GM23248 (cell line): ENCODE measurements around the gene IFIT1. TPM values are rescaled to one million over a fixed set of nuclear protein-coding genes. Genes with fewer than 3 reads are reported as not detected.

ENCODE experiments used
- DNase-seq: peaks from one replicate; pipeline ENCODE4 v3.0.0-alpha.2; 2015
- H2AFZ ChIP-seq: fragments of 200-600 bp; sonication (generic); 2 replicates; pipeline ENCODE4 v1.6.1; 2016; ENCODE audit warnings: antibody characterized with exemption
- H3F3A ChIP-seq: fragments of 200-600 bp; sonication (generic); 2 replicates; pipeline ENCODE4 v1.6.1; 2016; ENCODE audit warnings: mild to moderate bottlenecking, antibody characterized with exemption, mixed run types; ENCODE audit not compliant: insufficient read depth
- H3K27ac ChIP-seq: fragments of 200-600 bp; sonication (generic); 2 replicates; pipeline ENCODE4 v1.5.1; 2016; ENCODE audit warnings: mild to moderate bottlenecking
- H3K27me3 ChIP-seq: fragments of 200-600 bp; sonication (generic); replicated peaks from 2 replicates; pipeline ENCODE4 v1.6.1; 2016; ENCODE audit warnings: mild to moderate bottlenecking; ENCODE audit not compliant: insufficient read depth
- H3K36me3 ChIP-seq: fragments of 200-600 bp; sonication (generic); 2 replicates; pipeline ENCODE4 v1.6.1; 2016; ENCODE audit warnings: low read depth, mild to moderate bottlenecking
- H3K4me1 ChIP-seq: fragments of 200-600 bp; sonication (generic); 2 replicates; pipeline ENCODE4 v1.6.1; 2016; ENCODE audit warnings: mild to moderate bottlenecking; ENCODE audit not compliant: insufficient read depth
- H3K4me2 ChIP-seq: fragments of 200-600 bp; sonication (generic); one replicate; pipeline ENCODE4 v1.6.1; 2016; ENCODE audit warnings: mild to moderate bottlenecking; ENCODE audit not compliant: unreplicated experiment
- H3K4me3 ChIP-seq: fragments of 200-600 bp; sonication (generic); 2 replicates; pipeline ENCODE4 v1.5.1; 2016; ENCODE audit warnings: mild to moderate bottlenecking
- H3K79me2 ChIP-seq: fragments of 200-600 bp; sonication (generic); 2 replicates; pipeline ENCODE4 v1.6.1; 2016; ENCODE audit warnings: mild to moderate bottlenecking; ENCODE audit not compliant: insufficient read depth
- H3K9ac ChIP-seq: fragments of 200-600 bp; sonication (generic); 2 replicates; pipeline ENCODE4 v1.6.1; 2016; ENCODE audit warnings: mild to moderate bottlenecking
- H3K9me2 ChIP-seq: fragments of 200-600 bp; sonication (generic); 2 replicates; pipeline ENCODE4 v1.6.1; 2016; ENCODE audit warnings: mixed run types, mild to moderate bottlenecking, moderate library complexity; ENCODE audit not compliant: insufficient read depth
- H3K9me3 ChIP-seq: fragments of 200-600 bp; sonication (generic); one replicate; pipeline ENCODE4 v1.6.1; 2017; ENCODE audit warnings: low read depth
- H4K20me1 ChIP-seq: fragments of 200-600 bp; sonication (generic); 2 replicates; pipeline ENCODE4 v1.6.0; 2016; ENCODE audit not compliant: insufficient read depth
- EZH2 ChIP-seq: fragments of 200-600 bp; sonication (generic); IDR thresholded peaks from 2 replicates; pipeline ENCODE4 v1.6.1; 2018; ENCODE audit warnings: antibody characterized with exemption, mild to moderate bottlenecking; ENCODE audit not compliant: insufficient read depth, poor library complexity, severe bottlenecking
- EZH2phosphoT487 ChIP-seq: fragments of 200-600 bp; sonication (generic); IDR thresholded peaks from 2 replicates; pipeline ENCODE4 v1.6.1; 2018; ENCODE audit warnings: antibody characterized with exemption, moderate library complexity, mild to moderate bottlenecking, low read depth; ENCODE audit not compliant: insufficient read depth
- WGBS, 2 experiments: methylation state at CpG; one replicate each; pipeline ENCODE4 v1.1.6; 2015 to 2017; ENCODE audit warnings: low lambda C conversion rate in 2 of 2, low coverage in 1 of 2; ENCODE audit errors: missing lambda C conversion rate in 2 of 2; 5-methylcytosine and 5-hydroxymethylcytosine counted together
- in situ Hi-C: fragments of 300-500 bp; cut with MboI; formaldehyde crosslinking; loops from 2 replicates; pipeline ENCODE4 v1.15.0; 2020
- polyA plus RNA-seq: library from polyadenylated mRNA; unstranded; fragments of >200 nt; fragmentation: Nextera tagmentation; extraction: Ambion mirVana; gene quantifications from 2 replicates; pipeline ENCODE4 v1.2.1, GENCODE V29; 2016
- total RNA-seq: library from RNA; depleted of rRNA; stranded (reverse); fragments of >200 nt; shearing (Covaris generic); gene quantifications from 2 replicates; pipeline ENCODE4 v1.2.3, GENCODE V29; 2014

IFIT1 gene
- total and polyA plus RNA-seq, 2 experiments from 2014 or later = 15.7 to 18.6 TPM

DNA sequence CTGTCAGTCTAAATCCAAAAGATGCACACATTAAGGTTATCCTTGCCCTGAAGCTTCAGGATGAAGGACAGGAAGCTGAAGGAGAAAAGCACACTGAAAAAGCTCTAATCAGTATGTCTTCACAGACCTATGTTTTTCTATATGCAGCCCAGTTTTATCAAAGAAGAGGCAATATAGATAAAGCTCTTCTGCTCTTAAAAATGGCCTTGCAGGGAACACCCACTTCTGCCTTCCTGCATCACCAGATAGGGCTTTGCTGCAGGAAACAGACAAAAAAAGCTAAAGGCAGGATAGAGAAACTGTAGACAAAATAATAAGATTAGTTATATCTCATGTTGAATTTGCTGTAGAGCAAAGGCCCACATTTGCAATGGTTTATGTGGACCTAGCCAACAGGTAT, 29.5 kb upstream of the IFIT1 start:
- in situ Hi-C loops = no loop called here
- H3K27me3 ChIP-seq = no peaks in the 10 kb centered on the region
- TF ChIP-seq EZH2 (no peak), EZH2phosphoT487 (no peak)

DNA sequence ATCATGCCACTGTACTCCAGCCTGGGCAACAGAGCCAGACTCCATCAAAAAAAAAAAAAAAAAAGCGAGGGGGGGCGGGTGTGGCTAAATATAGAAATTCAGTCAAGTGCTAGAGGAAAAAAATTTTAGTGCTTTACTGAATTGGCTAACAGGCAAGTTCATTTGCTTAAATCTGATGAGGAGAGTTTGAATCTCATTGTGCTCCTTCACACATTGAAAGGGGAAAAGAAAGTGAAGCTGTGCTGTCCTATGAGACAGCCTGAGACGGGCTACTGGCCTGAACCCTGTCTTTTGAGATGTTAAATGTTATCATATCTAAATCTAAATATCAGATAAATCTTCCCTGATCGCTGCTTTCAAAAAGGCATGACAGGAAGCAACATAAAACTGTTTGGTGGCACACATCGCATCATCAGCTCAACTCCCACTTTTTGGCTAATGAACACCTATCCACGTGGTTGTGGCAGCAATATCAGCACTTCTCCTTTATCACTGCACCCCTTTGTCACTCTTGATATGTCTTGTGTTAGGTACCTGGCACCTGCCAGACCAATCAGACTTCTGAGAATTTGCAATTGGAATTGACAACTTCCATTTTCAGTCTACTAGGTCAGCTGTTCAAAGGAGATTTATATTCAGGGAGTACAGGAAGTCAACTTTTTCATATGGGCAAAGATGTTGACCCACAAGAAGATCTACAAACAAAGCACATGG, 28.5 kb upstream of the IFIT1 start:
- no peaks in the 10 kb centered on the region for H3K79me2 ChIP-seq
- no peaks in the 10 kb centered on the region for H3K9me3 ChIP-seq
- WGBS, 2 experiments = 77 to 83% methylated on average over 5 to 6 of the region's 6 CpGs
- in situ Hi-C loops = no loop called here
- H3K9me2 ChIP-seq = no peaks in the 10 kb centered on the region
- no peak overlapping the region for H3K27ac ChIP-seq
- peaks cover 11% of the 10 kb centered on the region for H3K4me1 ChIP-seq
- TF ChIP-seq EZH2 (no peak), EZH2phosphoT487 (no peak)
- H4K20me1 ChIP-seq = no peaks in the 10 kb centered on the region
- H3K4me2 ChIP-seq = no peak overlapping the region
- no peak overlapping the region for H3K4me3 ChIP-seq
- H3K9ac ChIP-seq = no peak overlapping the region
- no peak overlapping the region for H2AFZ ChIP-seq
- H3K36me3 ChIP-seq = no peaks in the 10 kb centered on the region
- DNase-seq = no peak
- no peaks in the 10 kb centered on the region for H3K27me3 ChIP-seq
- no peaks in the 10 kb centered on the region for H3F3A ChIP-seq

More for the DNA sequence above, 29.5 kb upstream of the IFIT1 start:
- H3K79me2 ChIP-seq = no peaks in the 10 kb centered on the region
- no peaks in the 10 kb centered on the region for H3K9me3 ChIP-seq
- H3K9me2 ChIP-seq = no peaks in the 10 kb centered on the region
- no peaks in the 10 kb centered on the region for H4K20me1 ChIP-seq
- no peak overlapping the region for H3K9ac ChIP-seq
- H3F3A ChIP-seq = no peaks in the 10 kb centered on the region
- H3K4me1 ChIP-seq = peaks cover 2% of the 10 kb centered on the region
- no peak overlapping the region for H3K4me2 ChIP-seq
- H2AFZ ChIP-seq = no peak overlapping the region
- no peak for DNase-seq
- H3K36me3 ChIP-seq = no peaks in the 10 kb centered on the region
- no peak overlapping the region for H3K27ac ChIP-seq
- H3K4me3 ChIP-seq = no peak overlapping the region

DNA sequence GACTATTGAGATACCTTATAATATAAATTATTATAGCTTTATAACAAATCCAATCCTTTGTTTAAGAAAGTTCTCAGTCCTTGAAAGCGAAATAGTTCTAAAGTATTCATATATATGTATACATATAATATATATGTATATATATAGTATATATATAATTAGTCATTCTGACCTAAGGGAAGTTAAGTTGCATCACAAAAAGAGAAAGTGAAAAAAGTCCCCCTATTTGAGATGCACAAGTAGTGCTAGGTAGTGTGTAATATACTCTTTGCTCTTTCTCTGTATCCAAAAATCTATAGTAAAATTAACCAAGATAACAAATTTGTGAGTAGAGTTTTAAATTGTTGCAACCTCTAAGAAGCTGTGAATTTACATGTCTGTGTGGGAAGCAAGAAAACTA, 27.9 kb upstream of the IFIT1 start:
- Histone ChIP-seq H3K27ac (no peak overlapping the region), H3K9ac (no peak overlapping the region), H3K27me3 (no peaks in the 10 kb centered on the region), H3K4me2 (no peak overlapping the region), H3K4me3 (no peak overlapping the region), H3K79me2 (no peaks in the 10 kb centered on the region), H3K4me1 (peaks cover 18% of the 10 kb centered on the region), H3K9me2 (no peaks in the 10 kb centered on the region), H3F3A (no peaks in the 10 kb centered on the region), H2AFZ (no peak overlapping the region), H3K9me3 (no peaks in the 10 kb centered on the region), H3K36me3 (no peaks in the 10 kb centered on the region), H4K20me1 (no peaks in the 10 kb centered on the region)
- in situ Hi-C loops = no loop called here
- TF ChIP-seq EZH2phosphoT487 (no peak), EZH2 (no peak)
- WGBS, 2 experiments = 42 to 58% methylated on average over 1 of the region's 1 CpG
- no peak for DNase-seq

DNA sequence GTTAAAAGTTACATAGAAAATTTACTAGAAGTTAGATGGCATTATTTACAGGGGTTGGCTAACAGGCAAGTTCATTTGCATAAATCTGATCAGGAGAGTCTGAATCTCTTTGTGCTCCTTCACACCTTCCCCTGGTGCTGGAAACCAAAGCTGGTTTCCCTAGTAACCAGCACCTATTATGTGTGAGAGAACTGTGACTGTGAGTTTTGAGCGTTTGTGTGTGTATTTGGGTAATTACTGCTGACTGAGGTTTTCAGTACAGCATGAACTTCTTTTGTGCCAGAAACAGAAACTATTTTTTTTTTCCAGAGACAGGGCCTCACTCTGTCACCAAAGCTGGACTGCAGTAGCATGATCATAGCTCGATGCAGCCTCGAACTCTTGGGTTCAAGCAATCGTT, 24.9 kb upstream of the IFIT1 start:
- H3K9me2 ChIP-seq = no peaks in the 10 kb centered on the region
- H3K27me3 ChIP-seq = no peaks in the 10 kb centered on the region
- DNase-seq = no peak
- H3F3A ChIP-seq = 0 out of 2 replicates have a peak, but pooled peaks cover under 1% of the 10 kb centered on the region
- no peak overlapping the region for H2AFZ ChIP-seq
- H3K4me3 ChIP-seq = no peak overlapping the region
- H3K4me1 ChIP-seq = peaks cover 21% of the 10 kb centered on the region
- H3K36me3 ChIP-seq = no peaks in the 10 kb centered on the region
- WGBS, 2 experiments = 29 to 32% methylated on average over 4 of the region's 4 CpGs
- H3K4me2 ChIP-seq = no peak overlapping the region
- in situ Hi-C loops = no loop called here
- no peaks in the 10 kb centered on the region for H3K79me2 ChIP-seq
- TF ChIP-seq EZH2phosphoT487 = no peak
- no peak for TF ChIP-seq EZH2
- no peaks in the 10 kb centered on the region for H4K20me1 ChIP-seq
- H3K27ac ChIP-seq = no peak overlapping the region
- H3K9ac ChIP-seq = no peak overlapping the region
- no peaks in the 10 kb centered on the region for H3K9me3 ChIP-seq

DNA sequence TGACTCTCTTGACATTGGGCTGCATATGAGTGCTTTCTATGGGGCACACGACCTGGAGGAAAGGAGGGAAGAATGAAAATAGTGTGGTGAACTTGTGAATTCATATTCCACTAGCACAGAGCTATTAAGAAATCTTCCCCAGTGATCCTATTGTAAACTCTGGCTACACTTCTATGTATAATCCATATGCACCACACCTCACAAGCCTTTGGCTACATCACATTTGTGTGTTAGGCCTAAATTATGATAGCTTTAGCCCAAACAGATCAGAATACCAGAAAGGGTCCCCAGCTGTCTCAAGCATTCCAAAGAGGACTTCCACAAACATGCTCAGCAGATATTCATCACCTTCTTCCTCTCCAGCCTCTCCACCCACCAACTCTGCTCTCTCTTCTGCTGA, 24.3 kb upstream of the IFIT1 start:
- Histone ChIP-seq H3K27me3 (no peaks in the 10 kb centered on the region), H3K79me2 (no peaks in the 10 kb centered on the region), H3K9ac (no peak overlapping the region), H3K27ac (no peak overlapping the region), H4K20me1 (no peaks in the 10 kb centered on the region), H3K9me3 (no peaks in the 10 kb centered on the region), H2AFZ (no peak overlapping the region), H3K4me1 (peaks cover 21% of the 10 kb centered on the region), H3K4me3 (no peak overlapping the region), H3K36me3 (no peaks in the 10 kb centered on the region), H3K9me2 (no peaks in the 10 kb centered on the region), H3K4me2 (no peak overlapping the region), H3F3A (peaks cover 5% of the 10 kb centered on the region; the same call in 1 of the 2 replicates)
- TF ChIP-seq EZH2 (no peak), EZH2phosphoT487 (no peak)
- in situ Hi-C loops = no loop called here
- 38 to 82% methylated on average over 1 of the region's 1 CpG for WGBS, 2 experiments
- no peak for DNase-seq
